HepG2 (cell line): Measurements from ENCODE around the gene TAF11L2. TPM values are rescaled to one million over a fixed set of nuclear protein-coding genes. Genes with fewer than 3 reads are reported as not detected.
"Not testable (repeated sequence)": the region's sequence is repeated elsewhere in the genome, so short reads cannot be mapped to it uniquely, and the experiment has no call there.

Source experiments
- ATAC-seq: fragments of 200-7000 bp; cut with Tn5 transposase; 3 replicates; pipeline ENCODE4 v1.9.1; 2020; ENCODE audit warnings: mild to moderate bottlenecking, moderate library complexity
- BruUV-seq: library from RNA; stranded (reverse); fragments of 400-500 nt; replicated peaks from 2 replicates; lab custom pipeline; 2021; lab: Mats Ljungman, UMichigan
- CTCF ChIA-PET: fragments of 300-600 bp; formaldehyde crosslinking; extraction: SDS; loops from one replicate; lab custom pipeline; 2021; ENCODE audit warnings: low total read pairs, inconsistent platforms, low intra/inter-chr PET ratio; lab: Yijun Ruan, JAX
- POLR2A ChIA-PET: fragments of 350-600 bp; sonication (Branson Sonifier 250); formaldehyde crosslinking; loops from one replicate; lab custom pipeline; 2020; ENCODE audit warnings: antibody characterized with exemption, inconsistent platforms; lab: Yijun Ruan, JAX
- DNase-seq: peaks from one replicate; pipeline ENCODE4 v3.0.0-alpha.2; 2015; ENCODE audit warnings: low spot score
- FAIRE-seq: peaks from 3 replicates; lab custom pipeline; 2011; peaks lifted over from hg19 to GRCh38; lab: Jason Lieb, UNC
- H2AFZ ChIP-seq: one replicate; pipeline ENCODE4 v1.6.1; 2011; ENCODE audit warnings: low read length, inconsistent platforms
- H3K27ac ChIP-seq: fragments of 300-600 bp; 3 replicates; pipeline ENCODE4 v1.8.0; 2011; ENCODE audit warnings: mixed run types, mild to moderate bottlenecking, mixed read lengths, low read length, inconsistent platforms; ENCODE audit not compliant: insufficient read depth; ENCODE audit errors: extremely low read length
- H3K27me3 ChIP-seq, 2 experiments: fragments of 200-600 bp in 1 of 2; 2 replicates in 1 of 2; 3 replicates in 1 of 2; pipeline versions ENCODE4 v1.6.0 to v1.8.0; 2011; ENCODE audit warnings: low read length in 2 of 2, mild to moderate bottlenecking in 2 of 2, moderate library complexity in 2 of 2, inconsistent platforms in 1 of 2; ENCODE audit not compliant: insufficient read depth in 2 of 2, control insufficient read depth in 1 of 2
- H3K36me3 ChIP-seq, 2 experiments: fragments of 200-600 bp in 1 of 2; replicated peaks in 1 of 2; 2 replicates in 1 of 2; 3 replicates in 1 of 2; pipeline versions ENCODE4 v1.5.1 to v1.8.0; 2011; ENCODE audit warnings: low read length in 2 of 2, inconsistent platforms in 1 of 2; ENCODE audit not compliant: insufficient read depth in 2 of 2, control insufficient read depth in 1 of 2
- H3K4me1 ChIP-seq: 2 replicates; pipeline ENCODE4 v1.5.1; 2012; ENCODE audit warnings: low read length, inconsistent platforms; ENCODE audit not compliant: insufficient read depth
- H3K4me2 ChIP-seq: 2 replicates; pipeline ENCODE4 v1.6.0; 2011; ENCODE audit warnings: low read depth, low read length, inconsistent platforms
- H3K4me3 ChIP-seq, 3 experiments: fragments of 200-600 bp in 1 of 3; sonication (generic), shearing (Covaris generic) in 1 of 3; replicated peaks in 1 of 3; 2 replicates each; pipeline ENCODE4 v1.5.1; 2011 to 2016; ENCODE audit warnings: low read length in 3 of 3, inconsistent platforms in 2 of 3, low read depth in 2 of 3, mild to moderate bottlenecking in 2 of 3, control low read depth in 1 of 3, mixed read lengths in 1 of 3; ENCODE audit not compliant: insufficient read depth in 1 of 3
- H3K79me2 ChIP-seq: one replicate; pipeline ENCODE4 v1.6.1; 2011; ENCODE audit warnings: low read length, inconsistent platforms; ENCODE audit not compliant: insufficient read depth
- H3K9ac ChIP-seq: 2 replicates; pipeline ENCODE4 v1.6.0; 2011; ENCODE audit warnings: mild to moderate bottlenecking, low read depth, low read length, inconsistent platforms; ENCODE audit not compliant: insufficient read depth
- H3K9me3 ChIP-seq: 2 replicates; pipeline ENCODE4 v1.5.1; 2012; ENCODE audit warnings: mild to moderate bottlenecking, low read length
- H4K20me1 ChIP-seq: 2 replicates; pipeline ENCODE4 v1.6.0; 2011; ENCODE audit warnings: inconsistent platforms, mild to moderate bottlenecking, low read length, moderate library complexity; ENCODE audit not compliant: insufficient read depth
- EZH2 ChIP-seq: conservative IDR thresholded peaks from 2 replicates; pipeline ENCODE4 v1.6.1; 2012; ENCODE audit warnings: mild to moderate bottlenecking, low read depth, low read length, moderate library complexity
- GATAD1 ChIP-seq: IDR thresholded peaks from 2 replicates; pipeline ENCODE4 v1.6.1; 2016; ENCODE audit warnings: missing genetic modification reagents, missing compliant biosample characterization
- HDAC2 ChIP-seq: sonication (generic); formaldehyde crosslinking; IDR thresholded peaks from 2 replicates; pipeline ENCODE4 v1.4.0; 2020; ENCODE audit warnings: missing genetic modification reagents
- KMT2B ChIP-seq: IDR thresholded peaks from 2 replicates; pipeline ENCODE4 v1.6.1; 2016; ENCODE audit warnings: missing genetic modification reagents, missing compliant biosample characterization
- MEF2D ChIP-seq: sonication (generic); formaldehyde crosslinking; IDR thresholded peaks from 2 replicates; pipeline ENCODE4 v1.5.1; 2020; ENCODE audit warnings: mild to moderate bottlenecking, missing genetic modification reagents
- RELA ChIP-seq: sonication (generic); formaldehyde crosslinking; IDR thresholded peaks from 2 replicates; pipeline ENCODE4 v1.4.0; 2020; ENCODE audit warnings: missing genetic modification reagents
- U2AF1 ChIP-seq: fragments of 200-400 bp; formaldehyde crosslinking; optimal IDR thresholded peaks from 2 replicates; pipeline ENCODE3; 2017; ENCODE audit warnings: mild to moderate bottlenecking, low read depth, low read length
- ZBTB20 ChIP-seq: sonication (generic); formaldehyde crosslinking; IDR thresholded peaks from 2 replicates; pipeline ENCODE4 v1.8.1; 2023; ENCODE audit warnings: missing genetic modification reagents, low read depth, mild to moderate bottlenecking, borderline replicate concordance
- ZNF672 ChIP-seq: sonication (generic); formaldehyde crosslinking; IDR thresholded peaks from 2 replicates; pipeline ENCODE4 v1.8.1; 2022; ENCODE audit warnings: missing genetic modification reagents
- ZNF713 ChIP-seq: sonication (generic); formaldehyde crosslinking; IDR thresholded peaks from 2 replicates; pipeline ENCODE4 v1.4.0; 2020; ENCODE audit warnings: mild to moderate bottlenecking, missing genetic modification reagents
- ZNF841 ChIP-seq: sonication (generic); formaldehyde crosslinking; IDR thresholded peaks from 2 replicates; pipeline ENCODE4 v1.8.1; 2023; ENCODE audit warnings: missing genetic modification reagents, borderline replicate concordance
- ZNF850 ChIP-seq: sonication (generic); formaldehyde crosslinking; conservative IDR thresholded peaks from 2 replicates; pipeline ENCODE4 v1.9.0; 2021; ENCODE audit warnings: mild to moderate bottlenecking, missing genetic modification reagents
- WGBS: methylation state at CpG from one replicate; pipeline ENCODE4 v1.1.6; 2017; ENCODE audit warnings: low lambda C conversion rate; 5-methylcytosine and 5-hydroxymethylcytosine counted together
- in situ Hi-C: cut with HindIII; loops from 2 replicates; pipeline ENCODE4 v1.10.0; 2017; ENCODE audit warnings: low pct_unique_long_range_greater_than_20kb; ENCODE audit not compliant: extremely low pct_ligation_motif_present
- intact Hi-C: fragments of 100-400 bp; cut with micrococcal nuclease; formaldehyde crosslinking; loops from one replicate; pipeline ENCODE4 v1.10.0; 2022; ENCODE audit not compliant: unreplicated experiment
- polyA plus RNA-seq, 8 experiments: library from polyadenylated mRNA; depleted of rRNA in 3 of 8; stranded (reverse) in 7 of 8; unstranded in 1 of 8; fragments of >200 nt; fragmentation: Illumina TruSeq in 4 of 8; extraction: Trizol in 4 of 8; gene quantifications; 2 replicates each; pipeline versions ENCODE4 v1.2.1 to v1.2.3, GENCODE V29; 2011 to 2016; ENCODE audit warnings: low read depth in 4 of 8, missing spikeins in 1 of 8, mixed read lengths in 1 of 8; ENCODE audit not compliant: insufficient read depth in 1 of 8
- total RNA-seq, 5 experiments: library from RNA; depleted of rRNA; stranded (reverse); fragments of >200 nt; fragmentation: Illumina TruSeq; extraction: Trizol; gene quantifications; 2 replicates each; pipeline ENCODE4 v1.2.3, GENCODE V29; 2016; ENCODE audit warnings: low read depth in 1 of 5
- TF ChIP-seq, protein P1 (sequence below): fragments of 450-650 bp; IDR thresholded peaks from 2 replicates; pipeline ENCODE4 v1.6.1; 2017; ENCODE audit warnings: mild to moderate bottlenecking

The TAF11L2 gene
- total and polyA plus RNA-seq, 2 of the 13 experiments (the other 11 are each of a cell fraction or from before 2014, with no cell fraction given), result not detected

DNA sequence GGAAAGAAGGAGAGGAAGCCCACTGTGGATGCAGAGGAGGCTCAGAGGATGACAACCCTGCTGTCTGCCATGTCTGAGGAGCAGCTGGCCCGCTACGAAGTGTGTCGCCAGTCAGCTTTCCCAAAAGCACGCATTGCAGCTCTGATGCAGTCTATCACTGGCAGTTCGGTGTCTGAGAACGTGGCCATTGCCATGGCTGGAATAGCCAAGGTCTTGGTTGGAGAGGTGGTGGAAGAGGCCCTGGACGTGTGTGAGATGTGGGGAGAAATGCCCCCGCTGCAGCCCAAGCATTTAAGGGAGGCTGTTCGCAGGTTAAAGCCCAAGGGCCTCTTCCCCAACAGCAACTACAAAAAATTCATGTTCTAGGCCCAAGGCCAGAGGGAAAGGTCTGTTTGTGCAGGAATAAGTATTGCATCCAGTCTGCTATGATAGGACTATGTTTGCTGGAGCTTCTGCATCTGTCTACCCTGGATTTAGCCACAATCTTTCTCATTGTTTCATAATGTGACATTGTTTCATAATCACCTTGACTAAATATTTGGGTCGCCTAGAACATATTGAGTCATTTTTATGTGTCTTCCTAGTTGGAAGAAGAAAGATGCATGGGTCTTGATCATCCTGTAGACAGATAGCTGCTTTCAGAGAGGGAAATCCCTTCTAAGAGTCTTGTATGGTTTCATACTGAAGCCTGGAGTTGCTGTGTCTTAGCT, 11.4 kb upstream of the TAF11L2 start:
- in situ Hi-C loops, FAIRE-seq: not testable (repeated sequence)

DNA sequence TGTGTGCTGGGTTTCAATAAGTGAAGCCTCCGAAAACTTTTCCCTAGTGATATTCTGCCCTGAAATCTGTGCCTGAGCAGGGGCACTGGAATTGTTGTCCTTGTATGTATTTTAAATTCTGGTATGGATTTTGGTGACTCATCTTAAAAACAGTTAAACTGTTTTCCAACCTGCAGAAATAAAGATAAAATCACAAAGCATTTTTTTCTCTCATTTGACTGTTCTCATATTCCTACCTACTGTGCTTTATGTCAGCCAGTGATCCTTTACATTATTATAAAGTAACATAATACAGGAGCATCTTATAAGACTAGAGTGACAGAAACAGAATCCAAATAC, 10.9 kb upstream of the TAF11L2 start:
- WGBS, result 0% methylated on average over 1 of the region's 1 CpG
- Histone ChIP-seq H3K9me3 (no peaks in the 10 kb centered on the region), H3K79me2 (no peaks in the 10 kb centered on the region), H4K20me1 (no peaks in the 10 kb centered on the region), H3K27me3 (no peaks in the 10 kb centered on the region; a peak in 1 of 5 replicates), H3K4me2 (no peak overlapping the region), H3K36me3 (no peaks in the 10 kb centered on the region), H3K27ac (no peak overlapping the region), H3K4me1 (no peaks in the 10 kb centered on the region), H3K4me3 (no peak overlapping the region), H3K9ac (no peak overlapping the region), H2AFZ (no peak overlapping the region)
- DNase-seq, result no peak
- TF ChIP-seq ZBTB20 (CRISPR knock-in tag) (no peak), KMT2B (no peak), GATAD1 (CRISPR knock-in tag) (no peak), ZNF841 (CRISPR knock-in tag) (no peak), ZNF672 (CRISPR knock-in tag) (no peak), U2AF1 (no peak), HDAC2 (CRISPR knock-in tag) (no peak), EZH2 (no peak), MEF2D (CRISPR knock-in tag) (no peak), ZNF713 (no peak), ZNF850 (CRISPR knock-in tag) (no peak), RELA (CRISPR knock-in tag) (no peak)
- TF ChIP-seq, protein P1, sequence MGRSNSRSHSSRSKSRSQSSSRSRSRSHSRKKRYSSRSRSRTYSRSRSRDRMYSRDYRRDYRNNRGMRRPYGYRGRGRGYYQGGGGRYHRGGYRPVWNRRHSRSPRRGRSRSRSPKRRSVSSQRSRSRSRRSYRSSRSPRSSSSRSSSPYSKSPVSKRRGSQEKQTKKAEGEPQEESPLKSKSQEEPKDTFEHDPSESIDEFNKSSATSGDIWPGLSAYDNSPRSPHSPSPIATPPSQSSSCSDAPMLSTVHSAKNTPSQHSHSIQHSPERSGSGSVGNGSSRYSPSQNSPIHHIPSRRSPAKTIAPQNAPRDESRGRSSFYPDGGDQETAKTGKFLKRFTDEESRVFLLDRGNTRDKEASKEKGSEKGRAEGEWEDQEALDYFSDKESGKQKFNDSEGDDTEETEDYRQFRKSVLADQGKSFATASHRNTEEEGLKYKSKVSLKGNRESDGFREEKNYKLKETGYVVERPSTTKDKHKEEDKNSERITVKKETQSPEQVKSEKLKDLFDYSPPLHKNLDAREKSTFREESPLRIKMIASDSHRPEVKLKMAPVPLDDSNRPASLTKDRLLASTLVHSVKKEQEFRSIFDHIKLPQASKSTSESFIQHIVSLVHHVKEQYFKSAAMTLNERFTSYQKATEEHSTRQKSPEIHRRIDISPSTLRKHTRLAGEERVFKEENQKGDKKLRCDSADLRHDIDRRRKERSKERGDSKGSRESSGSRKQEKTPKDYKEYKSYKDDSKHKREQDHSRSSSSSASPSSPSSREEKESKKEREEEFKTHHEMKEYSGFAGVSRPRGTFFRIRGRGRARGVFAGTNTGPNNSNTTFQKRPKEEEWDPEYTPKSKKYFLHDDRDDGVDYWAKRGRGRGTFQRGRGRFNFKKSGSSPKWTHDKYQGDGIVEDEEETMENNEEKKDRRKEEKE, result no peak
- no peak for FAIRE-seq
- POLR2A ChIA-PET, result no interaction called here
- intact Hi-C loops, result no loop called here
- CTCF ChIA-PET, result no interaction called here
- BruUV-seq, result no TSS peak
- no peak for ATAC-seq
- in situ Hi-C loops, result no loop called here

More for the DNA sequence above, 11.4 kb upstream of the TAF11L2 start:
- 6% methylated on average over 5 of the region's 10 CpGs for WGBS
- H3K9ac ChIP-seq, intact Hi-C loops, POLR2A ChIA-PET, H2AFZ ChIP-seq, H3K27me3 ChIP-seq, DNase-seq, BruUV-seq, ATAC-seq, H3K27ac ChIP-seq, H4K20me1 ChIP-seq, CTCF ChIA-PET, H3K4me3 ChIP-seq, H3K79me2 ChIP-seq, H3K4me2 ChIP-seq, H3K36me3 ChIP-seq, H3K9me3 ChIP-seq, H3K4me1 ChIP-seq: not testable (repeated sequence)
